ENCODE results near the gene TMEM183A. TPM values are rescaled to one million over a fixed set of nuclear protein-coding genes. Genes with fewer than 3 reads are reported as not detected.

TMEM183A gene
- total RNA-seq, 1 donor from 2014 or later = 147 TPM

DNA sequence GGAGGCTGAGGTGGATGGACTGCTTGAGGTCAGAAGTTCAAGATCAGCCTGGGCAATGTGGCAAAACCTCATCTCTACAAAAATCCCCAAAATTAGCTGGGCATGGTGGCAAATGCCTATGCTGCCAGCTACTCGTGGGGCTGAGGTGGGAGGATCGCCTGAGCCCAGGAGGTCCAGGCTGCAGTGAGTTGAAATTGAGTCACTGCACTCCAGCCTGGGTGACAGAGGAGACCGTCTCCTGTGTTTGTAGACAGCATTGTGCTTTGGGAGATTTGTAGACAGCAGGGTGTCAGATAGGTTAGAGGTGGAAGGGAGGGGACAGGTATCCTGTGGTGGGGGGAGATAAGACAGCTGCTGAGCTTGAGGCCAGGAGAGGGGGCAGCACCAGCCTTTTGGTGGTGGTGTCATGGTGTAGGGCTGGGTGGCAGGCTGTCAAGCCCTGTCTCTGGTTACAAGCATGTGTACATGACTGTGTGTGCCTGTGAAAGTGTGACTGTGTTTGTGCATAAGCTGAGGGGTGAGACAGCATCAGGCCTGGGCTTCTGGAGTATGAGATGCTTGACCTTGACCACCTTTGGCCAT lies 34.3 kb downstream of the TMEM183A start:
- DNase-seq (ENCODE audit: low spot score in 2 of 2) = no peak
- FAIRE-seq = no peak

DNA sequence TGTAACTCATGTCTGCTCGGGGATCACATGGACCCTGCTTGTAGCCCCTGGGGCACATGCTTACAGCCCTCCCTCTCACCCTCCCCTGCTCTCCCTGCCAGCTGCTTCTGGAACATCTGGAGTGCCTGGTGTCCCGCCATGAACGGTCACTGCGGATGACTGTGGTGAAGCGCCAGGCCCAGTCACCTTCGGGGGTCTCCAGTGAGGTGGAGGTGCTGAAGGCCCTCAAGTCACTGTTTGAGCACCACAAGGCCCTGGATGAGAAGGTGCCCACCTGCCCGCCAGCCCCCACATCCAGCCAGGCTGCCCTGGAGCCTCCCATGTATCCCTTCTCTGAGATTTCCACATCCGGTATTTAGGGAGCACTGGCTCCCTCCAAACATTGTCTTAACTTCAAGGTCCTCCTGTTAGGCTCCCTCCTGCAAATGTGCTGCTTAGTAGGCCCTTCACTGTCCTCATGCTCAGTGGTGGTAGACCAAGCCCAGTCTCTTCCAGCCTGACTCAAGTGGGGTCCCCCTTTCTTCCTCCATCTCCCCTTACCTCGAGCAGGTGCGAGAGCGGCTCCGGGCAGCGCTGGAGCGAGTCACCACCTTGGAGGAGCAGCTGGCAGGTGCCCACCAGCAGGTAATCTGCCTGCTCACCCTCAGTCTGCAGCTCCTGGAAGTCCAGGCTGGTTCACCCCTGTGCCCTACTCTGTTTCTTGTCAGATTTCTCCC lies 36.8 kb downstream of the TMEM183A start:
- no peak for FAIRE-seq
- DNase-seq (ENCODE audit: low spot score in 2 of 2) = no peak

GRCh38 chr1:203044546-203045250 lies 37.5 kb downstream of the TMEM183A start:
- no peak for DNase-seq (ENCODE audit: low spot score in 2 of 2)
- FAIRE-seq = no peak

GRCh38 chr1:203045336-203045735 lies 38.2 kb downstream of the TMEM183A start:
- FAIRE-seq = no peak

GRCh38 chr1:203045821-203046594 lies 38.8 kb downstream of the TMEM183A start:
- FAIRE-seq (no peak), DNase-seq (ENCODE audit: low spot score in 2 of 2) (no peak)

More at GRCh38 chr1:203045336-203045735, 38.2 kb downstream of the TMEM183A start:
- no peak for DNase-seq (ENCODE audit: low spot score in 2 of 2)

- DNase-seq (ENCODE audit: low spot score in 2 of 2) (no peak), FAIRE-seq (no peak)
These were observed 39.9 kb downstream of the TMEM183A start for GRCh38 chr1:203046984-203047630.

DNA sequence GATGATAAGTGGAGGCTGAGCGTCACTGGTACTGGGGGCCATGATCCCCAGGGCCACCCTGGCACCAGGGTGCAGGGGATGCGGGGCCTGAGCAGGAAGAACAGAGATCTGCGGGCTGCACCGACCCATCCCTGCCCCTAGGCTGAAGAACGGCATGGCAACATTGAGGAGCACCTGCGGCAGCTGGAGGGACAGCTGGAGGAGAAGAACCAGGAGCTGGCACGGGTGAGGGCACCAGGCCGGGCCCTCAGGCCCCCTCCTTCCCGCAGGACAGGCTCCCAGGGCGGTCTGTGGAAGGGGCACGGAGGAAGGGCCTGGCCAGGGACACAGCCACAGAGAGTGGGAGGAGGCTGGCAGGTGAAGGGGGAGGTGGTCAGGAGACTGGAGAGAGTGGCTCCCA lies 40.9 kb downstream of the TMEM183A start:
- FAIRE-seq (no peak), DNase-seq (ENCODE audit: low spot score in 2 of 2) (no peak)

GRCh38 chr1:203048555-203049051 lies 41.4 kb downstream of the TMEM183A start:
- DNase-seq (ENCODE audit: low spot score in 2 of 2) (no peak), FAIRE-seq (no peak)

DNA sequence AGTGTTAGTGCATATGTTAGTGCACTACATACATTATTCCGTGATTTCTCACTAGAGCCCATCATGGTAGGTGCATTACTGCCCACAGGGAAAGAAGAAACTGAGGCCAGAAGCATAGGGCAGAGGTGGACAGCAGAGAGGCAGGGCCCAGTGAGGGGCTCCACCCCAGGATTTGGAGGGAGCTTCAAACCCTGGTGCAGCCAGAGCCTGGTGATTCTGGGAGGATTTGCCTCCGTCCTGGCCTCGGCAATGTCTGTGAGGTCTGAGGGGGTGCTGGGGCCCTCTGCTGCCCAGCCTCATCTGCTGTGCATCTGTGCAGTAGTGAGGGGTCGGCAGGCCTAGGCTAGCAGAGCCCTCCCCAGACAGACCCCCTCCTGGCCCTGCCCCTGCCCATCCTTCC lies 41.9 kb downstream of the TMEM183A start:
- DNase-seq (ENCODE audit: low spot score in 2 of 2) (no peak), FAIRE-seq (no peak)

- FAIRE-seq = no peak
- DNase-seq (ENCODE audit: low spot score in 2 of 2) = no peak
These were observed 42.5 kb downstream of the TMEM183A start for GRCh38 chr1:203049576-203050180.

DNA sequence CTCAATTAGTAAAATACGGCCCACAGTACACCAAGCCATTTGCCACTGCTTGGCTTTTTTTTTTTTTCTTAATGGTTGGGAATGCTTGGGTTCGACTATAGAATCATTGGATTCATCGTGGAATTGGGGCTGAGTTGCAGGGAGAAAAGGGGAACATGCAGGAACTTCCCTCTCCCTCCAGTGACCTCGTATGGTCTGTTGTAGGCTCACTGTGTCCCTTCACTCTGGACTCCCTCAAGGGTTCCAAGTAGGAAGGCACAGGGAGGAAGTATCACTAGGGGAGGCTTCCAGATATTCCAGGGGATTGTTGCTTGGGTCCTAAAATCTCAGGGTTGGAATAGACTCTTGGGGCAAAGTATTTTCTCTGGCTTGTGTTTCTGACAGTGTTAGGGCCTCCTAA lies 43.7 kb downstream of the TMEM183A start:
- FAIRE-seq = no peak

GRCh38 chr1:203051841-203052324 lies 44.7 kb downstream of the TMEM183A start:
- FAIRE-seq = no peak
- DNase-seq (ENCODE audit: low spot score in 2 of 2) = no peak

More for the DNA sequence above, 43.7 kb downstream of the TMEM183A start:
- DNase-seq (ENCODE audit: low spot score in 2 of 2) = no peak

GRCh38 chr1:203052601-203053000 lies 45.4 kb downstream of the TMEM183A start:
- FAIRE-seq (no peak), DNase-seq (ENCODE audit: low spot score in 2 of 2) (no peak)

DNA sequence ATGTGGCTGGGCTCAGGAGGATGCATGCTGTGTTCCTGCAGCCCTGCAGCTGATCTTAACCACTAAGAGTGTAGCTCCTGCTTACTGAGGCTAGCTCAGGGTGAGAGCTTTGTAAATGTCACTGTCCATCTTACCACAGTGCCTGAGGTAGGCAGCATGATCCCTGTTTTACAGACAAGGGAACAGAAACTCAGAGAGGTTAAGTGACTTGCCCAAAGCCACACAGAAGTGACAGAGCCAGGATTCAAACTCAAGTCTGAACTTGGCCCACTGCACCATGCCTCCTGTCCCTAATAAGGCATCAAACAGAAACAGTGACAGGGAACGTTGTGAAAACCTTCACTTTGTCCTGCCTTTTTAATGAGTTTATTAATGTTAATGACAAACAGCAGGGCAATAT lies 47.0 kb downstream of the TMEM183A start:
- FAIRE-seq (no peak), DNase-seq (ENCODE audit: low spot score in 2 of 2) (no peak)

DNA sequence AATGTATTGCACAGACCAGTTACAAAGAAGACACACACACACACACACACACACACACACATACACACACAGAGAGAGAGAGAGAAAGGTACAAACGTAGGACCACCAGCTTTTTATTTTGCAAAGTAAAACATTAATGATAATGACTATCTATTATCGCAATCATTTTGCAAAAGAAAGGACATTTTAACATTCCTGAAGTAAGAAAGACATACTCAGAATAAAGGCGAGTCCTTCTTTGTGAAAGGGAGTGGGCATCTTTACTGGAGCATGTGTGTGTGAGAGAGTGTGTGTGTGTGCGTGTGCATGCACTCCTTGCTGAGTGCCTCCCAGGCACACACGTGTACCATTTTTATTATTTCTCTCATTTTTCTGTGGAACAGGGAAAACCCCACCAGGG lies 47.5 kb downstream of the TMEM183A start:
- no peak for DNase-seq (ENCODE audit: low spot score in 2 of 2)
- no peak for FAIRE-seq

- DNase-seq (ENCODE audit: low spot score in 2 of 2) (no peak), FAIRE-seq (no peak)
These were observed 48.1 kb downstream of the TMEM183A start for GRCh38 chr1:203055161-203055799.

GRCh38 chr1:203056012-203056411 lies 48.8 kb downstream of the TMEM183A start:
- DNase-seq (ENCODE audit: low spot score in 2 of 2) = no peak
- no peak for FAIRE-seq

GRCh38 chr1:203056516-203056915 lies 49.3 kb downstream of the TMEM183A start:
- DNase-seq (ENCODE audit: low spot score in 2 of 2) = no peak

More at GRCh38 chr1:203056516-203056915, 49.3 kb downstream of the TMEM183A start:
- FAIRE-seq = no peak

Data from frontal cortex (tissue), 4 donors.